DOHH2 (cell line): ENCODE measurements around the gene CXCL16.

Source experiments
- EZH2phosphoT487 ChIP-seq: fragments of 200-600 bp; sonication (generic); IDR thresholded peaks from 2 replicates; pipeline ENCODE4 v1.6.1; 2017; ENCODE audit warnings: borderline replicate concordance, mild to moderate bottlenecking, antibody characterized with exemption, low read length, moderate library complexity, mixed read lengths
- TF ChIP-seq, protein P1 (sequence below): fragments of 200-600 bp; sonication (generic); IDR thresholded peaks from one replicate; pipeline ENCODE4 v1.5.1; 2014; ENCODE audit warnings: antibody characterized with exemption, mild to moderate bottlenecking, low read depth, low read length; ENCODE audit not compliant: poor library complexity, severe bottlenecking

- TF ChIP-seq, protein P1, sequence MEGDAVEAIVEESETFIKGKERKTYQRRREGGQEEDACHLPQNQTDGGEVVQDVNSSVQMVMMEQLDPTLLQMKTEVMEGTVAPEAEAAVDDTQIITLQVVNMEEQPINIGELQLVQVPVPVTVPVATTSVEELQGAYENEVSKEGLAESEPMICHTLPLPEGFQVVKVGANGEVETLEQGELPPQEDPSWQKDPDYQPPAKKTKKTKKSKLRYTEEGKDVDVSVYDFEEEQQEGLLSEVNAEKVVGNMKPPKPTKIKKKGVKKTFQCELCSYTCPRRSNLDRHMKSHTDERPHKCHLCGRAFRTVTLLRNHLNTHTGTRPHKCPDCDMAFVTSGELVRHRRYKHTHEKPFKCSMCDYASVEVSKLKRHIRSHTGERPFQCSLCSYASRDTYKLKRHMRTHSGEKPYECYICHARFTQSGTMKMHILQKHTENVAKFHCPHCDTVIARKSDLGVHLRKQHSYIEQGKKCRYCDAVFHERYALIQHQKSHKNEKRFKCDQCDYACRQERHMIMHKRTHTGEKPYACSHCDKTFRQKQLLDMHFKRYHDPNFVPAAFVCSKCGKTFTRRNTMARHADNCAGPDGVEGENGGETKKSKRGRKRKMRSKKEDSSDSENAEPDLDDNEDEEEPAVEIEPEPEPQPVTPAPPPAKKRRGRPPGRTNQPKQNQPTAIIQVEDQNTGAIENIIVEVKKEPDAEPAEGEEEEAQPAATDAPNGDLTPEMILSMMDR, result no peak
- TF ChIP-seq EZH2phosphoT487, result no peak
These were observed 31.3 kb downstream of the CXCL16 start for GRCh38 chr17:4708436-4708835.
